CD4-positive, alpha-beta T cell (primary cell): Measurements from ENCODE around the gene FSTL4. TPM values are rescaled to one million over a fixed set of nuclear protein-coding genes. Genes with fewer than 3 reads are reported as not detected.

Experiments used
- ATAC-seq: fragments of 200-7000 bp; cut with Tn5 transposase; one replicate; pipeline ENCODE4 v1.10.0; 2022; ENCODE audit warnings: mild to moderate bottlenecking; ENCODE audit not compliant: poor library complexity
- CTCF ChIA-PET: fragments of 350-600 bp; sonication (Branson Sonifier 250); formaldehyde crosslinking; loops from one replicate; lab custom pipeline; 2021; ENCODE audit warnings: antibody characterized with exemption, inconsistent platforms; lab: Charles Lee
- POLR2A ChIA-PET: fragments of 350-600 bp; sonication (Branson Sonifier 250); formaldehyde crosslinking; loops from one replicate; lab custom pipeline; 2021; ENCODE audit warnings: antibody characterized with exemption, inconsistent platforms; lab: Charles Lee
- DNase-seq, 14 experiments: peaks; one replicate each; pipeline ENCODE4 v3.0.0-alpha.2; 2013 to 2020; ENCODE audit warnings: mixed read lengths in 2 of 14
- H3K27ac ChIP-seq, 2 donors: one replicate each; pipeline versions ENCODE4 v1.5.1 to v1.7.0; 2013; ENCODE audit warnings: low read length in 2 of 2, low read depth in 1 of 2, mild to moderate bottlenecking in 1 of 2
- H3K27me3 ChIP-seq, 2 experiments: 1 replicate in 1 of 2; 2 replicates in 1 of 2; pipeline versions ENCODE4 v1.6.1 to v1.7.0; 2013; ENCODE audit warnings: low read length in 2 of 2, control low read depth in 1 of 2, mild to moderate bottlenecking in 1 of 2, moderate library complexity in 1 of 2; ENCODE audit not compliant: insufficient read depth in 2 of 2, control insufficient read depth in 1 of 2
- H3K36me3 ChIP-seq: one replicate; pipeline ENCODE4 v1.6.1; 2013; ENCODE audit warnings: low read length, control low read depth; ENCODE audit not compliant: insufficient read depth
- H3K4me1 ChIP-seq: one replicate; pipeline ENCODE4 v1.6.1; 2013; ENCODE audit warnings: low read length, control low read depth; ENCODE audit not compliant: insufficient read depth
- H3K4me3 ChIP-seq: one replicate; pipeline ENCODE4 v1.5.1; 2013; ENCODE audit warnings: mild to moderate bottlenecking, low read length, moderate library complexity
- H3K9me3 ChIP-seq, 2 experiments: 1 replicate in 1 of 2; 2 replicates in 1 of 2; pipeline versions ENCODE4 v1.6.1 to v1.7.0; 2013; ENCODE audit warnings: low read length in 2 of 2, mild to moderate bottlenecking in 2 of 2, control low read depth in 1 of 2, moderate library complexity in 1 of 2; ENCODE audit not compliant: control insufficient read depth in 1 of 2, insufficient read depth in 1 of 2
- H3K27ac Mint-ChIP-seq: one replicate; pipeline ENCODE4 v1.8.0; 2020; ENCODE audit warnings: mixed read lengths
- H3K27me3 Mint-ChIP-seq: one replicate; pipeline ENCODE4 v1.8.0; 2021; ENCODE audit warnings: mixed read lengths
- H3K36me3 Mint-ChIP-seq: one replicate; pipeline ENCODE4 v1.8.0; 2021; ENCODE audit warnings: low read depth, mixed read lengths
- H3K4me1 Mint-ChIP-seq: one replicate; pipeline ENCODE4 v1.8.0; 2021; ENCODE audit warnings: low read depth, mixed read lengths
- H3K4me3 Mint-ChIP-seq: one replicate; pipeline ENCODE4 v1.8.0; 2020; ENCODE audit warnings: mild to moderate bottlenecking, mixed read lengths
- H3K9me3 Mint-ChIP-seq: one replicate; pipeline ENCODE4 v1.8.0; 2020; ENCODE audit warnings: mixed read lengths
- CTCF ChIP-seq: fragments of 200-600 bp; IDR thresholded peaks from one replicate; pipeline ENCODE4 v1.8.0; 2022; ENCODE audit warnings: antibody characterized with exemption, mild to moderate bottlenecking
- intact Hi-C, 2 experiments: fragments of 100-400 bp; cut with DNase I in 1 of 2; cut with micrococcal nuclease in 1 of 2; formaldehyde crosslinking; loops; one replicate each; pipeline versions ENCODE4 v1.15.1 to v1.9.0; 2023 to 2025; cut with DNase I, micrococcal nuclease
- total RNA-seq, 174 experiments: library from RNA in 2 of 174; stranded (reverse) in 2 of 174; gene quantifications; one replicate each; pipeline ENCODE4 v1.2.3 and lab custom pipeline; 2021 to 2026

Gene FSTL4
- total RNA-seq, 2 experiments from 2014 or later, result not detected

GRCh38 chr5:133531594-133531993, 80.7 kb downstream of the FSTL4 start:
- no peaks in the 10 kb centered on the region for H3K36me3 Mint-ChIP-seq
- no peak for TF ChIP-seq CTCF
- no peaks in the 10 kb centered on the region for H3K9me3 ChIP-seq
- ATAC-seq, result no peak
- H3K27me3 Mint-ChIP-seq, result no peaks in the 10 kb centered on the region
- H3K4me1 Mint-ChIP-seq, result no peaks in the 10 kb centered on the region
- no peak for DNase-seq
- intact Hi-C loops, result no loop called here
- CTCF ChIA-PET, result no interaction called here
- H3K36me3 ChIP-seq, result no peaks in the 10 kb centered on the region
- H3K27ac Mint-ChIP-seq, result no peak overlapping the region
- no peak overlapping the region for H3K4me3 Mint-ChIP-seq
- H3K9me3 Mint-ChIP-seq, result no peaks in the 10 kb centered on the region
- POLR2A ChIA-PET, result no interaction called here
- no peak overlapping the region for H3K27ac ChIP-seq
- H3K4me3 ChIP-seq, result no peak overlapping the region
- no peaks in the 10 kb centered on the region for H3K4me1 ChIP-seq
- no peaks in the 10 kb centered on the region for H3K27me3 ChIP-seq

GRCh38 chr5:133531178-133531577, 81.2 kb downstream of the FSTL4 start:
- Histone ChIP-seq H3K27me3 (no peaks in the 10 kb centered on the region), H3K36me3 (no peaks in the 10 kb centered on the region), H3K9me3 (no peaks in the 10 kb centered on the region), H3K27ac (no peak overlapping the region), H3K4me3 (no peak overlapping the region), H3K4me1 (no peaks in the 10 kb centered on the region)
- Mint-ChIP-seq H3K27ac (no peak overlapping the region), H3K4me1 (no peaks in the 10 kb centered on the region), H3K36me3 (no peaks in the 10 kb centered on the region), H3K4me3 (no peak overlapping the region), H3K27me3 (no peaks in the 10 kb centered on the region), H3K9me3 (no peaks in the 10 kb centered on the region)
- intact Hi-C loops, result no loop called here
- no peak for TF ChIP-seq CTCF
- ATAC-seq (no peak), DNase-seq (no peak)
- ChIA-PET POLR2A (no interaction called here), CTCF (no interaction called here)

- intact Hi-C loops, result no loop called here
- H3K4me1 ChIP-seq, result no peaks in the 10 kb centered on the region
- no peak overlapping the region for H3K27ac ChIP-seq
- no peaks in the 10 kb centered on the region for H3K9me3 ChIP-seq
- no peaks in the 10 kb centered on the region for H3K36me3 ChIP-seq
- no peak overlapping the region for H3K4me3 ChIP-seq
- ATAC-seq, result no peak
- CTCF ChIA-PET, result interaction anchor here (0.9 kb wide), 1 partner anchor 23 kb away, joined by 3 read pairs; no protein-coding TSS in a partner anchor
- no peak for TF ChIP-seq CTCF
- Mint-ChIP-seq H3K4me1 (no peaks in the 10 kb centered on the region), H3K27ac (no peak overlapping the region), H3K36me3 (no peaks in the 10 kb centered on the region), H3K27me3 (no peaks in the 10 kb centered on the region), H3K9me3 (no peaks in the 10 kb centered on the region), H3K4me3 (no peak overlapping the region)
- POLR2A ChIA-PET, result no interaction called here
- DNase-seq, result no peak
- no peaks in the 10 kb centered on the region for H3K27me3 ChIP-seq
These were observed 82.1 kb downstream of the FSTL4 start for GRCh38 chr5:133530270-133530669.
